ENCODE data around the gene AP1S1. TPM values are rescaled to one million over a fixed set of nuclear protein-coding genes. Genes with fewer than 3 reads are reported as not detected.
A peak's percentile ranks its signal among the peaks of the same experiment; 100 is the strongest.

The AP1S1 gene
- total and polyA plus RNA-seq, 2 of the 13 experiments (the other 11 are each of a cell fraction or from before 2014, with no cell fraction given): 57.5 to 68.1 TPM

DNA sequence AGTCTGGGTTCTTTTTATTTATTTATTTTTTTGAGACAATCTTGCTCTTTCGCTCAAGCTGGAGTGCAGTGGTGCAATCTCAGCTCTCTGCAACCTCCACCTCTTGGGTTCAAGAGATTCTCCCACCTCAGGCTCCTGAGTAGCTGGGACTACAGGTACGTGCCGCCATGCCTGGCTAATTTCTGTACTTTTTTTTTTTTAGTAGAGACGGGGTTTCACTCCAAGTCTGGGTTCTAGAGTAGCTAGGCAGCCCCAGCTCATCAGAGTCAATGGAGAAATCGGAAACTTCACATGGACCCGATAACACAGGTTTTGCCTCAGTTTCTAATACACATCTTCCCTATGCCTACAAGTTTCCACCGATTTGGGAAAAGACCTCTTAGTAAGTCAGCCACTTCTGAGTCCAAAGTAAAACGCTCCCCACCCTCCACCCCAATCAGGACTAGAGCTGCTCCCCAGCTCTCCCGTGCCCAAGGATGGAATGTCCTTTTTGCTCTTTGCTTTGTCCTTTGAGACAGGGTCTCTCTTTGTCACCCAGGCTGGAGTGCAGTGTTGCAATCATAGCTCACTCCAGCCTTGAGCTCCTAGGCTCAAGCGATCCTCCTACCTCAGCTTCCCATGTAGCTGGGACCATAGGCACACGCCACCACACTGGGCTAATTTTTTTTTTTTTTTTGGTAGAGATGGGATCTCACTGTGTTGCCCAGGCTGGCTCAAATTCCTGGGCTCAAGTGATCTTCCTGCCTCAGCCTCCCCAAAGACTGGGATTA lies 31.2 kb upstream of the AP1S1 start (continued):
- TF ChIP-seq, protein P1, sequence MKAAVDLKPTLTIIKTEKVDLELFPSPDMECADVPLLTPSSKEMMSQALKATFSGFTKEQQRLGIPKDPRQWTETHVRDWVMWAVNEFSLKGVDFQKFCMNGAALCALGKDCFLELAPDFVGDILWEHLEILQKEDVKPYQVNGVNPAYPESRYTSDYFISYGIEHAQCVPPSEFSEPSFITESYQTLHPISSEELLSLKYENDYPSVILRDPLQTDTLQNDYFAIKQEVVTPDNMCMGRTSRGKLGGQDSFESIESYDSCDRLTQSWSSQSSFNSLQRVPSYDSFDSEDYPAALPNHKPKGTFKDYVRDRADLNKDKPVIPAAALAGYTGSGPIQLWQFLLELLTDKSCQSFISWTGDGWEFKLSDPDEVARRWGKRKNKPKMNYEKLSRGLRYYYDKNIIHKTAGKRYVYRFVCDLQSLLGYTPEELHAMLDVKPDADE (CRISPR knock-in tag; IDR thresholded peaks at IDR 0.05): no peak
- TF ChIP-seq MLLT10 (CRISPR knock-in tag; IDR thresholded peaks at IDR 0.05) (no peak), BRCA1 (CRISPR knock-in tag; IDR thresholded peaks at IDR 0.05) (0 out of 2 replicates have a peak, but pooled peaks have one; percentile 70), ZNF674 (CRISPR knock-in tag; IDR thresholded peaks at IDR 0.05; ENCODE audit: low read depth) (no peak), ZNF749 (CRISPR knock-in tag; IDR thresholded peaks at IDR 0.05; ENCODE audit: borderline replicate concordance) (no peak), ZNF597 (CRISPR knock-in tag; IDR thresholded peaks at IDR 0.05) (no peak), ZNF256 (CRISPR knock-in tag; conservative IDR thresholded peaks at IDR 0.05) (no peak), RELA (CRISPR knock-in tag; IDR thresholded peaks at IDR 0.05) (no peak), SP140L (CRISPR knock-in tag; IDR thresholded peaks at IDR 0.05; ENCODE audit: borderline replicate concordance) (no peak), ZBTB25 (CRISPR knock-in tag; IDR thresholded peaks at IDR 0.05) (no peak), ZFP1 (CRISPR knock-in tag; IDR thresholded peaks at IDR 0.05) (no peak), ZBTB21 (CRISPR knock-in tag; IDR thresholded peaks at IDR 0.05) (no peak), MYPOP (CRISPR knock-in tag; IDR thresholded peaks at IDR 0.05) (no peak), FOXP1 (IDR thresholded peaks at IDR 0.05) (no peak), FOXP1 (CRISPR knock-in tag; IDR thresholded peaks at IDR 0.05) (peak; percentile 35; the same call in 1 of the 2 replicates), KDM5B (CRISPR knock-in tag; IDR thresholded peaks at IDR 0.05; ENCODE audit: borderline replicate concordance) (no peak), ZNF264 (CRISPR knock-in tag; IDR thresholded peaks at IDR 0.05) (0 out of 2 replicates have a peak, but pooled peaks have one; percentile 28), HDAC6 (IDR thresholded peaks at IDR 0.05; ENCODE audit: low read depth, low read length) (no peak), BCLAF1 (IDR thresholded peaks at IDR 0.05) (no peak)
- TF ChIP-seq, protein P2, sequence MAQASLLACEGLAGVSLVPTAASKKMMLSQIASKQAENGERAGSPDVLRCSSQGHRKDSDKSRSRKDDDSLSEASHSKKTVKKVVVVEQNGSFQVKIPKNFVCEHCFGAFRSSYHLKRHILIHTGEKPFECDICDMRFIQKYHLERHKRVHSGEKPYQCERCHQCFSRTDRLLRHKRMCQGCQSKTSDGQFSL (CRISPR knock-in tag; IDR thresholded peaks at IDR 0.05): no peak
- TF ChIP-seq, protein P3, sequence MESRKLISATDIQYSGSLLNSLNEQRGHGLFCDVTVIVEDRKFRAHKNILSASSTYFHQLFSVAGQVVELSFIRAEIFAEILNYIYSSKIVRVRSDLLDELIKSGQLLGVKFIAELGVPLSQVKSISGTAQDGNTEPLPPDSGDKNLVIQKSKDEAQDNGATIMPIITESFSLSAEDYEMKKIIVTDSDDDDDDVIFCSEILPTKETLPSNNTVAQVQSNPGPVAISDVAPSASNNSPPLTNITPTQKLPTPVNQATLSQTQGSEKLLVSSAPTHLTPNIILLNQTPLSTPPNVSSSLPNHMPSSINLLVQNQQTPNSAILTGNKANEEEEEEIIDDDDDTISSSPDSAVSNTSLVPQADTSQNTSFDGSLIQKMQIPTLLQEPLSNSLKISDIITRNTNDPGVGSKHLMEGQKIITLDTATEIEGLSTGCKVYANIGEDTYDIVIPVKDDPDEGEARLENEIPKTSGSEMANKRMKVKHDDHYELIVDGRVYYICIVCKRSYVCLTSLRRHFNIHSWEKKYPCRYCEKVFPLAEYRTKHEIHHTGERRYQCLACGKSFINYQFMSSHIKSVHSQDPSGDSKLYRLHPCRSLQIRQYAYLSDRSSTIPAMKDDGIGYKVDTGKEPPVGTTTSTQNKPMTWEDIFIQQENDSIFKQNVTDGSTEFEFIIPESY (CRISPR knock-in tag; IDR thresholded peaks at IDR 0.05): 0 out of 2 replicates have a peak, but pooled peaks have one; percentile 19

All from HepG2 (cell line).